NCI-H128 (cell line): ENCODE results near the gene NTRK2.

Experiments used
- DNase-seq: peaks from one replicate; lab custom pipeline; 2025; ENCODE audit not compliant: unreplicated experiment; lab: John Stamatoyannopoulos, UW

Gene NTRK2

GRCh38 chr9:84778570-84778969 is 109.0 kb downstream of the NTRK2 start:
- no peak for DNase-seq

- no peak for DNase-seq
These were observed 110.4 kb downstream of the NTRK2 start for GRCh38 chr9:84779883-84780282.

- no peak for DNase-seq
These were observed 110.9 kb downstream of the NTRK2 start for GRCh38 chr9:84780385-84780784.

DNA sequence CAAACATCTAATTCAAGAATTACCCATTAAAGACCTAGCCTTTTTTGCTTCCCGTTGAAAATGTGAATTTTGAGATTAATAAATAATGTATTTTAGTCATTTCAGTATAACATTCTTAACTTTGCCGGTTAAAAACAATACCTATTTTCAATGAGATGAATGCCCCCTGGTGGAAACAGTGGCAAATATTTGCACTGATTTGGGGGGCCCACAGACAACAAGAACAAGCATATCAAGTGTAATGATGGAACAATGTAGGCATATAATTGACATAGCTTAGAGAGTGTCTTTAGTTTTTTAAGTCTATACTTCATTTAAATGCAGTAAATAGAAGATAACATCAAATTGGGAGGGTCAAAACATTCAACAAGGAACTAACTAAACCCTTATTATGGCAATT is 111.9 kb downstream of the NTRK2 start:
- no peak for DNase-seq

GRCh38 chr9:84781931-84782866 is 112.7 kb downstream of the NTRK2 start:
- DNase-seq, result no peak

DNA sequence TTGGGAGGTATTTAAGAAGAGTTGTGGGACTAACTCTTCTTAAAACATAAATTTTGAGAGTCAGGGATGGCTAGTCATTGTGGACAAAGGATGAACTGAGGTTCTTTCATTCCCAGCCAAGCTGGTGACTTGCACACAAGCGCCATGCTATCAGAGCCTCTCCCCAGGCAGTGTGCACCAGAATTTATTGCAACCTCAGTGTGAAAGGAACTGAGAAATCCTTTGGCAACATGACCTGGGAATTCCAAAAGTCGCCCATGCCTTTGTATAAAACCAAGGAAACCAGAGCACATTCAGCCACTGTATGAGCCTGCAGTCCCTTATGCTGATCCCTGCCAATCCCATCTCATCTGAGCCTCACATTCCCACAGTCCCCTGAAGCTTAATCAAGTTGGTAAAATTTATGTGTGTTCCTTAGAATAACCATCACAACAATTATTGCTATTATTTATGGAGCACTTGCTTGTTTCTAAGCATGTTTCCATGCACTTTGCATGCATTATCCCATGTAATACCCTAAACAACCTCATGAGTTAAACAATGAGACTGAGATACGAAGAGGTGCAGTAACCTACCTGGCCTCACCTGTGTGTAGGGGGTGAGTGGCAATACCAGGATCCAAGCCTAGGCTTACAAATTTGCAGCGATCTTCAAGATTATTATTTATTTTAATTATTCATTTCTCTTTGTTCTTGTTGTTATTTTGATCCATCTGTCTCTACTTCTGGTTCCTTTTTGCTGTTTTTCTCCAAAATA is 116.4 kb downstream of the NTRK2 start:
- no peak for DNase-seq

- DNase-seq, result no peak
These were observed 119.4 kb downstream of the NTRK2 start for GRCh38 chr9:84788803-84789462.

DNA sequence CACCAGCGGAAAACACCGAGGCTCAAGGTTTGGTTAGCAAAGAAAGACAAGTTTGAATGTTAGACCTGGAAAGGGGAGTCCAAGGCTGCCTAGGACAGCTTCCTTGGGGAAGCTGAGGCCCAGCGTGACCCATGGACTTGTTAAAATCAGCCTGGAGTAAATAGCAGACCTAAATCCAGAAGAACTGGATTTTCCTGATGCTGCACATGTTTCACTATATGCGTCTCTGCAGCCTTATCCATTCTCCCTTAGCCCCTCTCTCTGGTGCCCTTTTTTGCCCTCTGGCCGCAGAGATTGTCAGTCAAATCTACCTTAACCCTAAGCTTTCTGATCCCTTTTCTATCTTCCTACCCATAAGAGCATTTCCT is 119.9 kb downstream of the NTRK2 start:
- DNase-seq, result no peak

DNA sequence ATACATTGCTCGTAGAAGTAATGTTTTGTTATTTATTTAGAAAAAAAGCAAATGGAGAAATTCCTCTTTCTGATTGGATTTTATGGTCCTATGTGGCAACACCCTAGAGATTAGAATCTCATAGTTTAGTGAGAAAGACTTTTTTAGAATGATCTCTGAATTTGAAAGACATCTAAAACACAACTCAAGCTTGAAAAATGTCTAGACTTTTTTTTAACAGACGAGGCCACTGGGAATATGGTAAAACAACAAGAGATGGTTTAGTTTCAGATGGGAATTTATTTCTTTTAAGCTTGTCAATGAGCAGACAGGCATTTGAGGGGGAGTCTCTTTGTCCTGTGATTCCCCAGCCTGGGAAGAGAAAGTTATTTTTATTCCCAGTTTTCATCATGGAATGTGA is 122.1 kb downstream of the NTRK2 start:
- no peak for DNase-seq

DNA sequence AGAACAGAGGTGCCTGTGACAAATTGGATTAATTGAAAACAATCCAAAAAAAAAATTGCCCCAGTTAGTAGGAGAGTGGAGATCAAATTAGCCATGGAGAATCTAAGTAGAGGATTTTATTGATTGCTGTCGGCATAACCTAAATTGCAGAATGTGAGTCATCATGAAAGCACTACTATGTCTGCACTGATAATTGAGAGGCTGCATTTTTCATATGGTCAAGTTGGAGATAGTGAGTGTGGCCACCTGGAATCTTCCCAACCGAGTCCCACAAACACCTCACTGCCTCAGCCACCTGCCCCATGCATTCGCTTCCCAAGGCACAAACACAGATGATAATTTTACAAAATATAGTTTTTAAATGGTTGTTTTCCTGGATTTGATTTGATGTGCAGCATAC is 123.7 kb downstream of the NTRK2 start:
- DNase-seq, result no peak

- no peak for DNase-seq
These were observed 125.6 kb downstream of the NTRK2 start for GRCh38 chr9:84794981-84795637.

DNA sequence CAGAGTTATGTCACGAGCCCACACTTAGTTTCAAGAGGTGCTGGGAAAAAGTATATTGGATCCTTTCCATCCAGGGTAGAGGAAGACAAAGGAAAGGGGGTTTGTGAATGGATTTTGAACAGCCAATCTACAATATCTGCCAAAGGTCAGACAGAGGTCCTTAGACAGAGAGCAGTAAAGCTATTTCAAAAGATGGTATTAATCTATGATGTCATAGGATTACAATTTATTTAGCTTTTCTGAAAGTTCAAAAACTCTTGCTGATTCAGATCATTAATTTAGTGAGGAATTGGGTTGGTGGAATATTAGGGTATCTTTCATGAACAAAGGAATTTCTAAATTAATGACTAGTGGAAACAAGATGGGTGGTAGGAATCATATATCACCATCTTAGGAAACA is 126.9 kb downstream of the NTRK2 start:
- DNase-seq, result no peak

DNA sequence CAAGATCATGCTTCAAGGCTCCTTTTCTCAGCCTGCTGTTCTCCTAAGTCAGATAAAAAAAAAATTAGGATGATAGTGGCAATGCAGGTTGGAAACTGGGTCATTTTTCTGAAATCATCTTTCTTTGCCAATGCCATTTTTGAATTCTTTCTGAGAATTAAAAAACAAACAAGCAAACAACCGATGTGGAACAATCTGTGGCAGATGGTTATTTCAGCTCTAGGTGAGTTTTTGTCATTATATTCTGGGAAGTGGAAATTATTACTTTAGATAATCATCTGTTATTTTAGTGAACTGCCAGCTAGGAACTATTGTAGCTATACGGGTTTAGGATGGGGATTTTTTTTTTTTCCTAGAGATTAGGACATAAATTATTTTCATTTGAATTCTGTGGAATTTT is 129.7 kb downstream of the NTRK2 start:
- DNase-seq, result no peak

GRCh38 chr9:84804951-84805694 is 135.6 kb downstream of the NTRK2 start:
- DNase-seq, result no peak

GRCh38 chr9:84807431-84807830 is 137.9 kb downstream of the NTRK2 start:
- DNase-seq, result no peak

DNA sequence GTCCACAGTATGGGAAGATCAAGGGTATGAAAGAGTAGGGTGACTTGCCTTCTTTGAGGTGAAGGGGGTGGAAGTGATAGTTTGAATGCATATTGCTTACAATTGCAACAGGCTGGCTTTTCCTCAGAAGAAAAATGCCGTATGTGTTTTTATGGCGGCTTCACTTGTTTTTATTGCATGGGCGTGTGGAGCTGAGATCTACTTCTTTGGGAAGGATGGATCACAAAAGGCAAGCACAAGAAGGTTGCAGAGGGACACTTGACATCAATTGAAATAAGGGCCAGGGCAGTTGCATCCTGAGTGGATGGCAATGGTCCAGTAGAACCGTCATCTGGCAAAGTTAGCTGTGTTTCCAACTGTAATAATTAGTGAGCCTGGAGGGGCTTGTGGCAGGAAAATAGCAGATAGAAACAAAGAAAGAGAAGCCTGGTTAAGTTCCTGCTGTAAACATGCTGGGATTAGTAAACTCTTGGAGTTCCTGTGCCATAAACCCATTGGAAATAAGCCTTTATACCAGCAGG is 138.4 kb downstream of the NTRK2 start:
- no peak for DNase-seq

GRCh38 chr9:84808416-84808815 is 138.9 kb downstream of the NTRK2 start:
- DNase-seq, result no peak

DNA sequence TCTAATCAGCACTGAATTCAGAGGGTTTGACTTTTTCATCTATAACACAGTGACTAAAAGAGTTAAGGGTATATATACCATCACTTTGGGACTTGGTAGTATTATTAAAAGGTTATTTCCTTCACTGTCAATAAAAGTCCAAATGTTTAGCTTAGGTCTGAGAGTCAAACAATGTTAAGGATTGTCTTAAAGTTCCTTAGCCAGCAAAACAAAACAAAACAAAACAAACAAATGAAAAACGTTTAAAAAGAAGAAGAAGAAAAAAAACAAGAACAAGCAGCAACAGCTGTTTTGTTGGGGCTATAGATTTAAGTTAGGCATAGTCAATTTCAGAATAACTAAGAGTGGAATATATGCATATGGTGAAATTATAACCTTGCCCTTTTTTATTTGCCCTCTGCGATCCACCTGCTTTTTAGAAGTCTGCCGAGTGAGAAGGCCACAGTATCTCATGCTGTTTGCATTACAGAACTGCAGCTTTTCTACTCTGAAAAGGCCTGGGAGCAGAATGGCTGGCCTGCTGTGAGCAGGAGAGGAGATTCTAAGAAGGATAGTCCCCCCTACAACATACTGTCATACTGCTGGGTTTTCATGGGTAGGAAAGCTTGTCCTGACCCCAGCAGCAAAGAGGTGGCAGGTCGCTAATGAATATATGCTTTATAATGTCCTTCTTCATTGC is 141.7 kb downstream of the NTRK2 start:
- no peak for DNase-seq

- no peak for DNase-seq
These were observed 142.2 kb downstream of the NTRK2 start for GRCh38 chr9:84811751-84812074.

DNA sequence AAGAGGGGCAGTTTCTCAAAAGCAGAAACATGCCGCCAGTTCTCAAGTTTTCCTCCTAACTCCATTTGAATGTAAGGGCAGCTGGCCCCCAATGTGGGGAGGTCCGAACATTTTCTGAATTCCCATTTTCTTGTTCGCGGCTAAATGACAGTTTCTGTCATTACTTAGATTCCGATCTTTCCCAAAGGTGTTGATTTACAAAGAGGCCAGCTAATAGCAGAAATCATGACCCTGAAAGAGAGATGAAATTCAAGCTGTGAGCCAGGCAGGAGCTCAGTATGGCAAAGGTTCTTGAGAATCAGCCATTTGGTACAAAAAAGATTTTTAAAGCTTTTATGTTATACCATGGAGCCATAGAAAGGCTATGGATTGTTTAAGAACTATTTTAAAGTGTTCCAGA is 142.8 kb downstream of the NTRK2 start:
- DNase-seq, result no peak
